Umbilical cord (tissue), 2 donors: ENCODE measurements around the gene STAT3. TPM values are rescaled to one million over a fixed set of nuclear protein-coding genes. Genes with fewer than 3 reads are reported as not detected.
"Not testable (repeated sequence)": the region's sequence is repeated elsewhere in the genome, so short reads cannot be mapped to it uniquely, and the experiment has no call there.

Experiments
- DNase-seq: peaks from one replicate; pipeline ENCODE4 v3.0.0-alpha.2; 2015; ENCODE audit warnings: low spot score
- total RNA-seq: library from RNA; depleted of rRNA; stranded (reverse); fragments of >200 nt; gene quantifications from one replicate; pipeline ENCODE4 v1.2.3, GENCODE V29; 2014; ENCODE audit warnings: low replicate concordance; ENCODE audit not compliant: insufficient read depth

Gene STAT3
- total RNA-seq, 1 donor from 2014 or later, result 111 TPM

GRCh38 chr17:42299913-42300312 is 88.3 kb downstream of the STAT3 start:
- not testable (repeated sequence) for DNase-seq

DNA sequence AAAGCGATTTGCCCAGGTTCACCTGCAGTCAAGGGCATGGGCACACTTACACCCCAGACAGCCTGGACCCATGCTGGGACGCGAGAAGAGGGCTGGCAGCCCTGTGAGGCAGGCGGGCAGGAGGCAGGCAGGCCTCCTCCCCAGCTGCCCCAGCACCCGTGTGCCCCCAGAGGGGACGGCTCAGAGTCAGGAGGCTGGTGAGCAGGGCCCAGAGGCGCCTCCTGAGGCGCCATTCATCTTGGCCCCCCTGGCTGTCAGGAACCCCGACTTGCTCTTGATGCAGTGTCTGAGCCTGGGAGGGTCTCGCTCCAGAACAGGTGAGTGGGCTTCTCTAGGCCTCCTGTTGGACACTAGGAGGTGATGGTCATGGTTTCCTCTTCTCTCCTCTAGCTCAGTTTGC is 88.9 kb downstream of the STAT3 start:
- not testable (repeated sequence) for DNase-seq

GRCh38 chr17:42297775-42298174 is 90.5 kb downstream of the STAT3 start:
- not testable (repeated sequence) for DNase-seq

DNA sequence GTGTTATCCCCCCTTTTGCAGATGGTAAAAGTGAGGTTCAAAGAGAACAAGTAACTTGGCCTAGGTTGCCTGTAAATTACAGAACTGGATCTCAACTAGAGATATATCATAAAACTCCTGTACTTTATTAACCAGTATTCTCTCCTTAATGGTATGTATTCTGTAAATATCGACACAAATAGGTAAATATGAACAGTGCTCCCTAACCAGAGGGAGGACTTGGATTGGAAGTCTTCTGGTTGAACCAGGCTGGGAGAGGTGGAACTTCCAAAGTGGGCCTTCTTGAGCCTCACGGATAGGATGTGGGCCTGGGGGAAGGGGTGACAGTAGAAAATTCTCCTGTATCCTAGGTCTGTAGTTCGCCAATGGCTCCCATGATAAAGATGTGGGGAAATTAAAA is 92.2 kb downstream of the STAT3 start:
- DNase-seq, result no peak

GRCh38 chr17:42294469-42295398 is 93.5 kb downstream of the STAT3 start:
- DNase-seq, result no peak

GRCh38 chr17:42291129-42291528 is 97.1 kb downstream of the STAT3 start:
- DNase-seq, result no peak

- DNase-seq, result no peak
These were observed 97.7 kb downstream of the STAT3 start for GRCh38 chr17:42290577-42290976.

- DNase-seq, result no peak
These were observed 98.5 kb downstream of the STAT3 start for GRCh38 chr17:42289611-42290181.

DNA sequence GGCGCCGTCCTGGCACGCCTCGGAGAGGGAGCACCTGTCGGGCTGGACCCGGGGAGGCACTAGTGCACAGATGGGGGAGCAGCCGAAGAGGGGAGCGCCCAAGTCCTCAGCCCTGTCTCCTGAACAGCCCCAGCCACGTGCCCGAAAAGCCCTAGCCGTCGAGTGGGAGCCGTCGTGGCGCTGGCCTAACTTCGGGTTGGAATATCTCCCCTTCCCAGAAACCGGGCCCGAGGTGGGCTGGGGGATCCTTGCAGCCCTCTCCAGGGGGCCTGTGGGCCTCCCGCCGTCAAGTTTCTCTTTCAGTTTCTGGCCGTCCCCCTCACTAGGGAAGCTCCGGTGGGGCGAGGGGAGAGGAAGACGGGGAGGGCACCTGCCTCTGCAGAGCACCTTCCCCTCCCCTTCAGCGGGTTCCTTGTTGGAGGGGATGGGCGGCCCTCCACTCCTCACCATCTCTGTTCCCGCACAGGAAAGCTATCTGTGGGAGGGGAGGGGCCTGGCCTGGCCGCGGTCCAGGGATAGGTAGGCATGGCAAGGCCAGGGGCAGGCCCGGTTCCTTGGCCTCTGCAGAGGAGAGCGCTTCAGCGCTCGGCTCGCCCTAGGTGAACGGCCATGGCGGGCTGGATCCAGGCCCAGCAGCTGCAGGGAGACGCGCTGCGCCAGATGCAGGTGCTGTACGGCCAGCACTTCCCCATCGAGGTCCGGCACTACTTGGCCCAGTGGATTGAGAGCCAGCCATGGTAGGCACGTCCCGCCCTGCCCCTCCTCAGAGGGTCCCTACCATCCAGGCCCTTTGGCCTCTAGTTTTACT is 99.2 kb downstream of the STAT3 start:
- DNase-seq, result no peak

- peak; percentile 86 for DNase-seq
These were observed 100.1 kb downstream of the STAT3 start, which contains the start of gene STAT5A for GRCh38 chr17:42287977-42288802. STAT5A (plus strand) TSS chr17:42288498; CDS start chr17:42289412, 914 bp downstream.

DNA sequence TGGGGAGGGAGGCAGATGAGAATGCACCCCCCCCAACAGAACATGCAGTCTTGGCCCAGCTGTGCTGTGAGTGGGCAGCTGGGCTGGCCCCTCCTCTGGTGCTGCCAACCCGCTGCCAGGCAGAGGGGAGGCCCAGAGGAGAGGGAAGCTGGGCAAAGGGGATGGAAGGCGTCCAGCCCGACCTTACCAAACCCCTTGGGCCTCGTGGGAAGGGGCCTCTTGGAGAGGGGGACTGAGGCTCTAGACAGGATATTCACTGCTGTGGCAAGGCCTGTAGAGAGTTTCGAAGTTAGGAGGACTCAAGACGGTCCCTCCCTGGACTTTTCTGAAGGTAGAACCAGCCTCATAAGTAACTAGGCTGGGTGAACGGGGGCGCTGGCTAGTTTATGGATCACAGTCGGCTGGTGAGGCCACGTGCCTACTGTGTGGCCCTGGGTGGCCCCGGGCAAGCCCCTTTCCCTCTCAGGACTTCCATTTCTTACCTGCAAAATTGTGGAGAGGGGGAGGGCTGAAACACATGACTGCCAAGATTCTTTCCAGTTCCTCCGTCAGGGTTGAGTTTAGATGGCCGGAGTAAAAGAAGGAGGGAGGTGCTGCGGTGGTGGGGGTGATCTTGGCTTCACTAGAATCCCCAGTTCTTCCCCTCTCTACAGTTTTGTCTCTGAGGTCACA is 100.8 kb downstream of the STAT3 start:
- peak; percentile 70 for DNase-seq

GRCh38 chr17:42286411-42287221 is 101.6 kb downstream of the STAT3 start:
- peak; percentile 60 for DNase-seq

GRCh38 chr17:42285346-42286050 is 102.7 kb downstream of the STAT3 start:
- no peak for DNase-seq

GRCh38 chr17:42284566-42284965 is 103.7 kb downstream of the STAT3 start:
- no peak for DNase-seq

DNA sequence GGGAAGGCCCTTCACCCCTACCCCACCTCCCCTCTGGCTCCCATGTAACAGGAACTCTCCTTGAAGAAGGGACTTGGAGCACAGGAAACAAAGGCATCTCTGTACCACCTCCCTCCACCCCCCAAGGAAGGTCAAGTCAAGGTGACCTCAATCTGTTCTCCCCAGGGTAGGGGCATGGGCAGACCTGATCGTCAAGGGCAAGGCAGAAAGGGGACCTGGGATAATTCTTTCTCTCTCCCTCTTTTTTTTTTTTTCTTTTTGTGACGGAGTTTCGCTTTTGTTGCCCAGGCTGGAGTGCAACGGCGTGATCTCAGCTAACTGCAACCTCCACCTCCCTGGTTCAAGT is 104.2 kb downstream of the STAT3 start:
- no peak for DNase-seq

DNA sequence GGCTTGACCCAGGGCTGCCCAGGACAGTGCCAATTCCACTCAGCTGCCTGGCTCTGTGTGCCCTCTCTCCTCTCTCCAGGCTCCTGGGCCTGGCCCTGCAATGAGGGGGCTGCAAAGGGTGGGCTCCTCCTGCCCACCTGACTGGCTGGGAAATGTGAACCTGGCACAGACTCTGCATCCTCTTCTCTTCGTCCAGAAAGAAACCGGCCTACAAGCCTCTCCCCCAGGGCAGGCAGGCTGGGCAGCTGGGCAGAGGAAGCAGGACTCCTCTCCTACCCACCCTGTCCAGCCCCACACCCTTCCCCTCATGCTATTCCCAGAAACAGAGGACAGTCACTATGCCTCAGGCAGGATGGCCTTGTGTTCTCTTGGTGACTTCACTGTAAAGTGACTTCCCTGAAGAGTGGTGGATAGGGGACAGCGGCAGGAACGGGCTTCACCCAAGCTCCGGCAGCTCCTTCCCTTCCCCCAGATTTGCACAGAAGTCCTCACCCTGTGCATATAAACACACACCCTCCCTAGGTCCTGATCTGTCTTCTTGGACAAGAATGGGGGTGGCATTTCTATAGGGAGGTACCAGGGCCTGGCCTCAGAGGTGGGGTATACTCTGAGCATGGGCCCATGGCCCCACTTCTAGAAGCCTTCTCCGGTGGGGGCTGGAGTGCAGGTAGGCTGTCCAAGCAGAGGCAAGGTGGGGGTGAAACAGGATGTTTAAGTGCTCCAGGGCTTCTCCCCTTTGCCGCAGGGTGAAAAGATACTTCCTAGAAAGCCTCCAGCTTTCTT is 104.8 kb downstream of the STAT3 start:
- DNase-seq, result no peak

DNA sequence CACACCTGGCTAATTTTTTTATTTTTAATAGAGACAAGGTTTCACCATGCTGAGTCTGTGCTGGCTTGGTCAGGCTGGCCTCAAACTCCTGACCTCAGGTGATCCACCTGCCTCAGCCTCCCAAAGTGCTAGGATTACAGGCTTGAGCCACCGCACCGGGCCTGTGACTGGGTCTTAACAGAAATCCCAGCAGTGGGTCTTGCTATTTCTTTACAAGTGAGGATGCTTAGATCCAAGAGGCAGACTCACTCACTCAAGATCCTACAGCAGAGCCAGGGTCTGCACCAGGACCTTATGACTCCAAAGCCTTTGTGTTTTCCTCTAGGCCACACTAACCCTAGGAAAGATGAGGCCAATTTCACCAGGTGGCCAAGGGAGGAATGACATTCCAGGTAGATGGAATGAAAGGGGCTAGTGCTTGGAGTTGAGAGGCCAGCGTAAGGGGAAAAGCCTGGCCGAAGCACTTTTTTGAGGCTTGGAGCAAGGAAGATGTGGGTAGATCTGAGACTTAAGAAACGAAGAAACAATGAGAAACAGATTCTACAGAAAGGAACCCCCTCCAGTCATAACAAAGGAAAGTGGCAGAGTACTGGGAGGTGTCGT is 105.7 kb downstream of the STAT3 start:
- DNase-seq, result no peak

DNA sequence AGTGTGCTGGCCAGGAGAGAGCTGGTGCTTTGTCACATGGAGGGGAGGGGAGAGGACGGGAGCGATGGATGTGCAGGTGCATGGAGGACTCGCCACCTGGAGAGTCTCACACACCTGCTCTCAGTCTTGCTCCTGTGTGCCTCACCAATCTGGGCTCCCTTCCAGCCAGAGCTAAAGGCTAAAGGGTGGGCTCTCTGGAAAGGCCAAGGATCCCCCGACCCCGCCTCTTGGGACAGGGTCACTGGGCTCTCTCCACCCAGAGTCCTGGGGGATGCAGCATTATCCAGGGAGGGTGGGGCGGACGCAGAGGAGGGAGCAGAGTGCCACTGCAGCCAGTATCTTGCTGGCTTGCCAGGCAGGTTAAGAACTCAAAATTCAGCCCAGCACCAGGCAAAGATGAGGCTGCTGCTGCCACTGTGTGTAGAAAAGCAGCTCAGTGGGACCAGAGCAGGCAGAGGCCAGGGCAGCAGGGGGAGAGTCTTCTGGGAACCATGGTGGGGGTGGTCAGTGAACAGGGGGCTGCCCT is 106.6 kb downstream of the STAT3 start:
- DNase-seq, result no peak
